Fibroblast of the conjunctiva (primary cell): ENCODE measurements around the gene LY6G6C.

Experiments
- DNase-seq: peaks from one replicate; pipeline ENCODE4 v3.0.0-alpha.2; 2010; ENCODE audit warnings: low read depth

LY6G6C gene

DNA sequence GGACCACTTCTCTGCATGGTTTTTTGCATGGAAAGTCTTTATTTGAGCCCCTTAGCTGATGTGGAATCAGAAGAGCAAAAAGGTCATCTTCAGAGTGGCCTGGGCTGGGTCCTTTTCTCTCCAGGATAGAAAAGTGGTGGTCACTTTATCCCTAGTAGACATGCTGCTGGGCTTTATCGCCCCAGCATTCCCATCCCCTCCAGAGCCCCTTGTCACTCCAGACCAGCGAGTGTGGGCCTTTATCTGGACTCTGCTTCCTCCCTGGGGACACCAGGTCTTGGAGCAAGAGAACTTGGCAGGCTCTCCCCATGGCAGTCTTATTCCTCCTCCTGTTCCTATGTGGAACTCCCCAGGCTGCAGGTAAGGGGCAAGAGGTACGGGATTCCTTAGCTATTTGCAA lies 14.9 kb downstream of the LY6G6C start, which contains the start of gene LY6G6F:
Gene LY6G6F, plus strand, starts transcription at position 268 of the 400 bp plus-strand sequence. Its CDS starts 41 bp downstream, at position 309.
- no peak for DNase-seq

GRCh38 chr6:31705931-31706330 lies 15.6 kb downstream of the LY6G6C start:
- no peak for DNase-seq

DNA sequence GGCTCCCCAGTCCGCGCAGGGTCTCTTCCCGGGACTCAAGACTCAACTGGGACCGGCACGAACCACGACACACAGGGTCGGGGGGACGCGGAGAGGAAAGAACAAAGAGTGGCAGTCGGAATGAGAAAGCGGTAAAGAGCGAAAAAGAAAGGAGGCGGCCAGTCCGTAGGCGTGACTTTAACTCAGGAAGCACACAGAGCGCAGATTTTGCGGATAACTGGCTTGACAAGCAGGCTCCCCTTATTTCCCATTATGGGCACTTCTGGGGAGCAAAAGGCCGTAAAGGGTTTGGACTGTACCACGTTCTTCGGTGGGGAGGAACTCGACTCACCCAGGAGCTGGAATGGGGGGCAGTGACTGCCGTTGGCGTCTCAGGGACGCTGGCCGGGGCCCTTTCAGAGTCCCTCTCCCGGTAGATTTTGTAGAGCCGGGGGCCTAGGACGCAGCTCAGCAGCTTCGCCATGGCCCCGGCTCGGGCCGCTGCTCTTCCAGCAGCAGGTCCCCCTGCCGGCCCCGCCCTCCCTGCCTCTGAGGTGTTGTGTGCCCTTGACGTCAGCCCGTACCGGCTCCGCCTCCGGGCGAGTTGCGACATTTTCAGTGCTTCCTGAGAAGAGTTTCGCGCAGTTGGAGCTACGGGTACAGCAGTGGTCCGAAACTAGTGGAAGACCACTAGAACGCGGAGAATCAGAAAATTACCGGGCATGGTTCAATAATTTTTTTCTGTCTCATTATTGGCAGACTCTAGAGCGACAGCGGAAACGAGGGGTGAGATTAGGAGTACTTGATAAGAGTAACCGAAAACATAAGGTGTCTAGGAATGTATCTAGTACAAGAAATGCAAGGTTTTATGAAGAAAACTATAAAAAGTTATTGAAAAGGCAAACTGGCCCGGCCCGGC lies 18.5 kb downstream of the LY6G6C start, which contains the start of gene ABHD16A:
Gene ABHD16A, minus strand, starts transcription at position 506 of the 898 bp plus-strand sequence. Its CDS starts 43 bp downstream, at position 463.
- DNase-seq = peak; percentile 97

DNA sequence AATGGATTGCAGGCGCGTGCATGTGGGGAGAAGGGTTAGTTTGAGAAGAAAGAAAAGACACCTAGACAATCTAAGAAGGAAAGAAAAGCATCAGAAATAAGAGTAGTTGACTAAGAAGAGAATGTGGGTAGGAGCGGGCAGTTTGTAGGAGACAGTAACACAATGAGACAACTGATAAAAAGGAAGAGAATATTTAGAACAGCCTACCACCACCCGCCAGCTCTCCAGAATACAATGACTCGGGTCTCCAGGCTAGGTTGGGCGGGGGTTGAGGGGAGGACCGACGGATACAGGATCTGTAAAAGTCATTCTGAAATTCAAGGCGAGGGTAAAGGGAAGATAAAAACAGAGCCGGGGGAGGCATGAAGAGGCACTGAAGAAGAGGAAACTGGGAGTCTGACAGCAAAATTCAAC lies 19.1 kb downstream of the LY6G6C start:
- DNase-seq = no peak

GRCh38 chr6:31701666-31702404 lies 19.7 kb downstream of the LY6G6C start:
- DNase-seq = no peak

DNA sequence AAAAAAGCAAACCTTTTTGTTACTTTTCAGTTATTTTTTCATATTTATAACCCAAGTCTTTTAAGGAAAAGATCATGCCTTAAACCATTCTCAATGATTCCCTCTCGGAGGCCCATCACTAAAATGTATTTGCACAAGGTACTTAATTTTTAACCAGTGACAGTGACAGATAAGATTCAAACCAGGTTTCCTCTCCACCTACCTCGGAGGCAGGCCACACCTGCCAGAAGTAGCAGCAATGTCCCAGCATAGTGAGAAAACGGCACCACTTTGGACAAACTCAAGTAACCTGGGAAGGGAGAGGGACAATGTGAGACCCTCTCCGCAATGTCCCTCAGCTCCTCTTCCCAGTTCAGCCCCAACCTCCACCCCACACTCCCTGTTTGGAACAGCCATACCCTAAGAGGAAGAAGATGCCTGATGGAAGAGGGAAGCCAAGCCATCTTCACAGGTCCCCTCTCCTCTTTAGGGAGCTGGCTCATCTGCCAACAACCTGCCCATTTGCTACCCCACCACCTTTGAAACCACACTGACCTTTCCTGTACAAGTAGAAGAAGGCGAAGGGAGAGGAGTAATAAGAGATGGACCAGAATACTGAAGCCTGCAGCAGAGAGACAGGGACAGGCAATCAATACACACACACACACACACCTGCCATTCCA lies 20.7 kb downstream of the LY6G6C start:
- DNase-seq = no peak

DNA sequence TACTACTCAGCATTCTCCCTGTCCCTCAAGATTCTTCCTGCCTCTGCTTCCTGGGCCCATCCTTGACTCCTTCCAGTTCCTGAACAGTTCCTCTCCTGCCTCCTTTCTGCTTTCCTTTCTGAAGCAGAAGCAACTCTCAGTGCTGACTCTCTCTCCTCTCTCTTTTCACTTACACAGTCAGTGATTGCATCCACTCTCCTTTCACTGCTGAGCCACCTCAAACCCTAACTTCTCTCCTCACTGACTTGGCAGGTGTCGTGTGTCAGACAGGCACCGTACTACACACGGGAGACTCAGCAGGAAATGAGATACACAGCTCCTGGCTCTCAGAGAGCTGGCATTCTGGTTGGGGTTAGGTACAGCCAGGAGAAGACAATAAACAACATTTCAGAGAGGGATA lies 24.0 kb downstream of the LY6G6C start:
- DNase-seq = no peak

- DNase-seq = no peak
Measured at GRCh38 chr6:31693535-31693934, 28.0 kb downstream of the LY6G6C start.

- no peak for DNase-seq
Measured at GRCh38 chr6:31692886-31693285, 28.7 kb downstream of the LY6G6C start.

GRCh38 chr6:31692353-31692752 lies 29.2 kb downstream of the LY6G6C start:
- DNase-seq = no peak

DNA sequence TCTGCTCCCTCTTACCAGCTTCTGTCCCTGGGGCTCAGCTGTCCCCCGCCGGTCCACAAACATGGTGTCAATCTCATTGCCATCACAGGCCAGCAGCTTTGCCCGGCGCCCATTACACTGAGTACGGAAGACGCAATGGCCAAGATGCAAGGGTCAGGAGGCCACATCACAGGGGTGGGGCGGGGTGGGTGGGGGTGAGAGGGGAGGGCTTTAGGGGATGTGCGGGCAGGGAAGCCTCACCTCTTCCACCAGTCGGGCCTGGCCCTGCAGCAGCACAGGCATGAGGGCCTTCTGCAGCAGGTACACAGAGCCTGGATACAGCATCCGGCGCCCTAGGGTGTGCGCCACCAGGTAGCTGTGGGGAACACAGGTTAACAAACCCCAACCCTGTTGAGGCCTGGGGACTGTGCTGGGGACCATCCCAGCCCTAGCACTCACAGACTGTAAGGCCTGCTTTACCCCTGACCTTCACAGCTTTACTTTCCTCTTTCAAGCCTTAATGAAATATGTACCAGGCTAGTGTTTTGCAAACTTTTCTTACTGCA lies 29.9 kb downstream of the LY6G6C start:
- DNase-seq = no peak

- DNase-seq = no peak
Measured at GRCh38 chr6:31691078-31691463, 30.5 kb downstream of the LY6G6C start.

GRCh38 chr6:31690231-31691077 lies 31.1 kb downstream of the LY6G6C start:
- DNase-seq = no peak

DNA sequence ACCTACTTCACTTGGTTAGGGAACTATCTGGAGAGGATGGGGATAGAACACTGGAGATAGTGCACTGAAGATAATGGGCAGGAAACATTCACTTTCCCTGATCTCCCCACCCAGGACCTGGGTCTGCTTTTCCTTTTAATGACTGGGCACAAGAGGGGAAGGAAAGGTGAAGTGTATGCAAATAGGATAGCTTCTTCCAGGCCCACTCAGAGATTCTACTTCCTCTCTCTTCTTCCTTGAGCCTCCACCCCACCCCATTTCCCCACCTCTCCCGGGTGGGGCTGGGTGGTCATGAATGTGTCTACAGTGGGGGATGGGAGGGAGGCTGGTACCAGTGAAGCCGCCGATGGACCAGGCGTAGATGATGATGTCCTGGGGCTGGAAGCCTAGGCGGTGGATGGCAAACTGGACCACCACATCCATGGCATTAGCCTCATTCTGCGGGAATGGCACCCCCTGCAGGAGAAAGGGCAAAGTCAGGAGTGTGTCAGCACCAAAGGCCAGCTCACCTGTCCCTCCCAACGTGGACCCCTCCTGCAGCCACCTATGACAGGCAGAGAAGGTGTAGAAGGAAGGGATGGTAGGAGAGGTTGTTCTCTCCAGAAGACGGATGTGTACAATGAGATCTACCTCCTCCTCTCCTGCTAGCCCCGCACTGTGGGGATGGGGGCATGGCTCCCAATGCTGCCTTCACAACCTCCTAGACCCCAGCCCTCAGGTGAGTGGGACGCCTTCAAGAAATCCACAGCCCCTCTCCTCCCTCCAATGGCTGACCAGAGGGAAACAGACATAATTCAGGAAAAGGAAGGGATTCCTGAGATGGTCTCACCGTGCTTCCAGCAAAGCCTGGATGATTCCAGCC lies 32.1 kb downstream of the LY6G6C start:
- no peak for DNase-seq

DNA sequence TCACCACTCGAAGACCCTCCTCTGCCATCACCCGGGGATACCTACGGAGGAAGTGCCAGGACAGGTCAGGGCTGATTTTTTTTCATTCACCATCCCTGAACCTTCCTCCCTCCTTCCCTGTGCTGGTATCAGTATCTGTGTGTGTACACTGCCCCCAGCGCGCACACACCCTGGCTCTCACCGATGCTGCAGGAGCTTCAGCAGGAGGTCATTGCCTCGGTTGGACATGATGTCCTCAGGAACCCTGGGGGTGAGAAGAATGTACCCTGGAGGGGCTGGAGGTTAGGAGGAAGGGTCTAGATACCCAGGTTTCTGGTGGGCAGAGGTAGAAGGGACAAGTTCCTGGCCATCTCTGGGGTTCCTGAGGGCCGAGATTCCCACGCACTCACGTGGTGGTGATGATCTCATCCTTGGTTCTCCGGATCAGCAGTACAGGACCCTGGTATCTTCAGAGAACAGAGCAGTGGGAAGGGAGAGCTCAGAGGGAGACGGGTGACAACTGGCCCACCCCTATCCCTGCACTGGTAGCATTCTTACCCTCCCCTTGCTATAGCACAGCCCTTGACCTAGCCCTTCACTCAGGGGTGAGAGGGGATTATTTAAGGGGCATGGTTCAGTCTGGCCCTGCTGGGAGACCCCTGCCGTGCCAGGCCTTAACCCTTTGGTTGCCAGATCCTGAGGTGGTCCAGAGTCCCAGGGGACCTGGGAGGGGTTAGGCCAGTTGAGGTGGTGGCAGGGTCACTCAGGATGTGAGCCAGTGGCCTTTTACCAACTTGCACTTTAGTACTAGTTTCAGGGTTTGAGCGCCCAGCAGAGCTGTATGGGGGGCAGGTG lies 33.5 kb downstream of the LY6G6C start:
- DNase-seq = no peak

DNA sequence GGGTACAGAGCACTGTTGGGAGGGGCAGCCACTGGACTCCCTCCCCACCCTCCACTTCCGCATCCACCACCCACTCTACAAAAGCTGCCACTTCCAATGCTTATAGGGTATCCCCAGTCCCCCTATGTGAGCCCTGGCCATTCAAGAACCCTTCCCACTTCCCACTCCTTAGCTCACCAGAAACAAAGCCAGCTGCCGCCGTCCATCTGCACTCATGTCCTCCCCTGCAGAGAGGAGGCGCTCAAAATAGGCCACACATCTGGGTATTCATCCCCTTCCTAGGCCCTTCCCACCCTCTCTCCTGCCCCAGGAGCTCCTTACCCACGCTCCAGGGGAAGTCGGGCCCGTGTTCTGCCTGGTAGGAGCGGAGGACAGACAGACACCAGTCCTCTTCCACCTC lies 34.2 kb downstream of the LY6G6C start:
- no peak for DNase-seq

GRCh38 chr6:31686483-31686882 lies 35.1 kb downstream of the LY6G6C start:
- no peak for DNase-seq

DNA sequence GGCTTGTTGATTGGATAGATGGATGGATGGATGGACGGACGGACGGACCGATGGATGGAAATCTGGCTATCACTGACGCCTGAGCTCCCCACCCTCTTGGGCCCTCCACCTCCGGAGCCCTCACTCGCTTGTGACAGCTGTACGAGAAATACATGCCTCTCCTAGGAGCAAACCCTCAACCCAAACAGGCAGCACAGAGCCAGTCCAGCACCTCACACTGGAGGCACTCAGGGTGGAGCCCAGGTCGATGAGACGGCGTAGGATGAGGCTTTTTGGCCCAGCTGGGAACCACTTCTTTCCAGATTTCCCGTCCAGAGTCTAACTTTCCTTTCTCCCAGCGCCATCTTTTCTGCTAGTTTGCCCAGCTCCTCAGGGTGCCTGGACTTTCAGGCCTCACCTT lies 38.0 kb downstream of the LY6G6C start:
- no peak for DNase-seq

GRCh38 chr6:31681135-31681671 lies 40.3 kb downstream of the LY6G6C start:
- no peak for DNase-seq
